Tibial nerve (tissue), 4 donors: Measurements from ENCODE around the gene FAM135A.

Source experiments
- CTCF ChIP-seq, 5 experiments: fragments of 200-600 bp in 3 of 5; fragments of 450-650 bp in 2 of 5; sonication (generic) in 3 of 5; IDR thresholded peaks; one replicate each; pipeline ENCODE4 v1.5.1; 2016 to 2019; ENCODE audit warnings: antibody characterized with exemption in 5 of 5, mild to moderate bottlenecking in 3 of 5, moderate library complexity in 2 of 5
- EP300 ChIP-seq, 2 donors: sonication (generic); formaldehyde crosslinking; IDR thresholded peaks; one replicate each; pipeline ENCODE4 v1.6.1; 2017; ENCODE audit warnings: antibody characterized with exemption in 2 of 2, mild to moderate bottlenecking in 1 of 2
- POLR2A ChIP-seq, 2 donors: fragments of 450-650 bp; IDR thresholded peaks; one replicate each; pipeline ENCODE4 v1.6.1; 2017; ENCODE audit warnings: antibody characterized with exemption in 2 of 2, mild to moderate bottlenecking in 2 of 2, moderate library complexity in 2 of 2

- TF ChIP-seq CTCF (IDR thresholded peaks at IDR 0.05) (no peak), EP300 (IDR thresholded peaks at IDR 0.05) (no peak), POLR2A (IDR thresholded peaks at IDR 0.05) (no peak)
These were observed 124.0 kb downstream of the FAM135A start for GRCh38 chr6:70537266-70537665.
